ENCODE data around the gene SS18L1. TPM values are rescaled to one million over a fixed set of nuclear protein-coding genes. Genes with fewer than 3 reads are reported as not detected.

SS18L1 gene
- total RNA-seq, 1 experiment from 2014 or later, result 28.1 TPM

DNA sequence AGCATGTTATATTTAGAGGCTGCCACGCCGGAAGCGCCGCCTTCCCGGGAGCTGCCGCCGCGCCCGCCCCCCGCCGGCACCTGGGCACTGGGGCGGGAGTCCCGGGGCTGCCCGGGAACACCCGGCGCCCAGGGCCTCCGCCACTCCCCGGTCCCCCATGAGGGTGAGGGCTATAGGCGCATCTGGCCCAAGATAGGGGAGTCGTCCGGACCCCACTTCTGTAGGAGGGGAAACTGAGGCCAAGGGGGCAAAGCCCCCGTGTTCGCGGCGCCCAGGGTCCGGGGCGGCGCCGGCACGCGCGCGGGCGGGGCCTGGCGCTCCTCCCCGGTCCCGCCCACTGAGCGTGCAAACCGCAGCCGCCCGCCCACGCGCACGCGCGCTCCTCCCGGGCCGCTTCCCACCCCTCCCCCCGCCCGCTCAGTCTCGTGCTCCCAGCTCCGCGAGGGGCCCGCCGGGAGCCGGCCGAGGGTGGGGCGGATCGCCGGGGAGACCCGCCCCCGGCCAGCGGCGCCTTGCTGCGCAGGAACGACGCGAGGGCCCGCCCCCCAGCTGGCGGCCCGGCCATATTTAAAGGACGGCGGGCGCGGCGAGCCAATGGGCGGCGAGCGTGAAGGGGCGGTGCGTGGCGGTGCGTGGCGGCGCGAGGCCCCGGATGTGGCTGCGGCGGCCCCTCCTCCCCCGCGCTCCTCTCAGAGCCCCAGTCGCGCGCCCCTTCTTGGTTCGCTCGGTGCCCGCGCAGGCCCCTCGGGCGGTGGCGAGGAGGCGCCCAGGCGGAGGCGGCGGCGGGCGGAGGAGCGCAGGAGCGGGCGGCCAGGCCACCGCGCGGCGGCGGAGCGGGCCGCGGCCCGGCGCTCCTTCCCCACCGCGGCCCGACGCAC is 21.6 kb upstream of the SS18L1 start, which contains the start of gene LSM14B:
Gene LSM14B (plus strand): TSS at position 700 of the 878 bp plus-strand sequence. CDS start 192 bp downstream, outside the sequence.
- intact Hi-C loops (cut with micrococcal nuclease), result loop anchor here (5.0 kb wide), 1 partner anchor 55 kb away; the partner anchor contains the start of gene TAF4
- Histone ChIP-seq H3K9me3 (ENCODE audit: control insufficient read depth in 1 of 2, insufficient read depth in 1 of 2, low read depth in 1 of 2, low read length in 2 of 2) (no peaks in the 10 kb centered on the region), H3K9ac (ENCODE audit: low read length) (peak within 1 kb of the TSS; percentile 89), H3K27me3 (ENCODE audit: insufficient read depth, low read length) (no peaks in the 10 kb centered on the region), H3K4me3 (replicated peaks in 1 of 2; ENCODE audit: low read depth in 1 of 2, low read length in 2 of 2) (peak within 1 kb of the TSS; percentile 53 to 75), H3K4me1 (ENCODE audit: control insufficient read depth in 1 of 2, insufficient read depth in 2 of 2, low read length in 2 of 2) (peaks cover 12 to 26% of the 10 kb centered on the region in 2 experiments), H4K20me1 (ENCODE audit: insufficient read depth) (no peaks in the 10 kb centered on the region; the same call in 1 of the 2 replicates), H3K4me2 (ENCODE audit: low read length) (peak within 1 kb of the TSS; percentile 97), H3K36me3 (ENCODE audit: control insufficient read depth in 1 of 2, insufficient read depth in 2 of 2, low read length in 2 of 2) (peaks cover 11 to 17% of the 10 kb centered on the region in 2 experiments; a peak in 3 of 4 replicates), H3K9me2 (ENCODE audit: insufficient read depth) (no peaks in the 10 kb centered on the region), H3K79me2 (ENCODE audit: insufficient read depth, low read length) (peaks cover 25% of the 10 kb centered on the region), H2AFZ (ENCODE audit: low read depth, low read length, poor library complexity, severe bottlenecking) (no peak within 1 kb of the TSS), H3K27ac (ENCODE audit: low read depth, low read length) (peak within 1 kb of the TSS; percentile 97)
- CTCF ChIA-PET, result interaction anchor here (0.7 to 1.8 kb wide), 3 partner anchors 35 to 378 kb away, joined by 3 to 8 read pairs (median 3); no protein-coding TSS in a partner anchor
- TF ChIP-seq YY1 (IDR thresholded peaks at IDR 0.05; ENCODE audit: extremely low read depth, insufficient replicate concordance, low read depth, low read length) (peak; percentile 77), POLR2AphosphoS5 (IDR thresholded peaks at IDR 0.05; ENCODE audit: low read depth, low read length) (peak; percentile 48), ZFX (IDR thresholded peaks at IDR 0.05) (0 out of 2 replicates have a peak, but pooled peaks have one; percentile 1), CBX3 (IDR thresholded peaks at IDR 0.05; ENCODE audit: low read depth) (no peak; the same call in 1 of the 2 replicates), SP1 (IDR thresholded peaks at IDR 0.05; ENCODE audit: low read depth) (peak; percentile 63), POLR2A (IDR thresholded peaks at IDR 0.05; ENCODE audit: borderline replicate concordance, extremely low read depth, insufficient read depth, insufficient read length) (peak; percentile 10), TCF7L2 (IDR thresholded peaks at IDR 0.05; ENCODE audit: borderline replicate concordance, extremely low read depth, insufficient read depth, insufficient read length) (peak; percentile 39), EGR1 (IDR thresholded peaks at IDR 0.05; ENCODE audit: low read depth) (peak; percentile 87)
- TF ChIP-seq, protein P1, sequence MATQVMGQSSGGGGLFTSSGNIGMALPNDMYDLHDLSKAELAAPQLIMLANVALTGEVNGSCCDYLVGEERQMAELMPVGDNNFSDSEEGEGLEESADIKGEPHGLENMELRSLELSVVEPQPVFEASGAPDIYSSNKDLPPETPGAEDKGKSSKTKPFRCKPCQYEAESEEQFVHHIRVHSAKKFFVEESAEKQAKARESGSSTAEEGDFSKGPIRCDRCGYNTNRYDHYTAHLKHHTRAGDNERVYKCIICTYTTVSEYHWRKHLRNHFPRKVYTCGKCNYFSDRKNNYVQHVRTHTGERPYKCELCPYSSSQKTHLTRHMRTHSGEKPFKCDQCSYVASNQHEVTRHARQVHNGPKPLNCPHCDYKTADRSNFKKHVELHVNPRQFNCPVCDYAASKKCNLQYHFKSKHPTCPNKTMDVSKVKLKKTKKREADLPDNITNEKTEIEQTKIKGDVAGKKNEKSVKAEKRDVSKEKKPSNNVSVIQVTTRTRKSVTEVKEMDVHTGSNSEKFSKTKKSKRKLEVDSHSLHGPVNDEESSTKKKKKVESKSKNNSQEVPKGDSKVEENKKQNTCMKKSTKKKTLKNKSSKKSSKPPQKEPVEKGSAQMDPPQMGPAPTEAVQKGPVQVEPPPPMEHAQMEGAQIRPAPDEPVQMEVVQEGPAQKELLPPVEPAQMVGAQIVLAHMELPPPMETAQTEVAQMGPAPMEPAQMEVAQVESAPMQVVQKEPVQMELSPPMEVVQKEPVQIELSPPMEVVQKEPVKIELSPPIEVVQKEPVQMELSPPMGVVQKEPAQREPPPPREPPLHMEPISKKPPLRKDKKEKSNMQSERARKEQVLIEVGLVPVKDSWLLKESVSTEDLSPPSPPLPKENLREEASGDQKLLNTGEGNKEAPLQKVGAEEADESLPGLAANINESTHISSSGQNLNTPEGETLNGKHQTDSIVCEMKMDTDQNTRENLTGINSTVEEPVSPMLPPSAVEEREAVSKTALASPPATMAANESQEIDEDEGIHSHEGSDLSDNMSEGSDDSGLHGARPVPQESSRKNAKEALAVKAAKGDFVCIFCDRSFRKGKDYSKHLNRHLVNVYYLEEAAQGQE (IDR thresholded peaks at IDR 0.05; ENCODE audit: low read depth), result no peak
- TF ChIP-seq, protein P2, sequence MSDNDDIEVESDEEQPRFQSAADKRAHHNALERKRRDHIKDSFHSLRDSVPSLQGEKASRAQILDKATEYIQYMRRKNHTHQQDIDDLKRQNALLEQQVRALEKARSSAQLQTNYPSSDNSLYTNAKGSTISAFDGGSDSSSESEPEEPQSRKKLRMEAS (IDR thresholded peaks at IDR 0.05), result peak; percentile 89
- TF ChIP-seq, protein P3, sequence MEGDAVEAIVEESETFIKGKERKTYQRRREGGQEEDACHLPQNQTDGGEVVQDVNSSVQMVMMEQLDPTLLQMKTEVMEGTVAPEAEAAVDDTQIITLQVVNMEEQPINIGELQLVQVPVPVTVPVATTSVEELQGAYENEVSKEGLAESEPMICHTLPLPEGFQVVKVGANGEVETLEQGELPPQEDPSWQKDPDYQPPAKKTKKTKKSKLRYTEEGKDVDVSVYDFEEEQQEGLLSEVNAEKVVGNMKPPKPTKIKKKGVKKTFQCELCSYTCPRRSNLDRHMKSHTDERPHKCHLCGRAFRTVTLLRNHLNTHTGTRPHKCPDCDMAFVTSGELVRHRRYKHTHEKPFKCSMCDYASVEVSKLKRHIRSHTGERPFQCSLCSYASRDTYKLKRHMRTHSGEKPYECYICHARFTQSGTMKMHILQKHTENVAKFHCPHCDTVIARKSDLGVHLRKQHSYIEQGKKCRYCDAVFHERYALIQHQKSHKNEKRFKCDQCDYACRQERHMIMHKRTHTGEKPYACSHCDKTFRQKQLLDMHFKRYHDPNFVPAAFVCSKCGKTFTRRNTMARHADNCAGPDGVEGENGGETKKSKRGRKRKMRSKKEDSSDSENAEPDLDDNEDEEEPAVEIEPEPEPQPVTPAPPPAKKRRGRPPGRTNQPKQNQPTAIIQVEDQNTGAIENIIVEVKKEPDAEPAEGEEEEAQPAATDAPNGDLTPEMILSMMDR (IDR thresholded peaks at IDR 0.05 in 2 of 3, conservative IDR thresholded peaks at IDR 0.05 in 1 of 3; ENCODE audit: borderline replicate concordance in 1 of 3, insufficient read depth in 1 of 3, low read depth in 2 of 3, low read length in 2 of 3), result no peak
- RAD21 ChIA-PET (ENCODE audit: low non-redundant PET in 1 of 2, low total read pairs in 2 of 2, uncharacterized antibody in 2 of 2, unreplicated experiment in 2 of 2), result no interaction called here
- peak; percentile 86 for ATAC-seq
- POLR2A ChIA-PET, result interaction anchor here (0.6 to 1.9 kb wide), 6 partner anchors 14 to 111 kb away, joined by 3 to 10 read pairs (median 4); no protein-coding TSS in a partner anchor
- DNase-seq (ENCODE audit: low read depth, low spot score), result peak; percentile 89
- BruUV-seq (replicated peaks), result no TSS peak

All from HCT116 (cell line).